GM18909 (cell line): ENCODE measurements around the gene SPTB.

Experiments used
- ATAC-seq: cut with Tn5 transposase; IDR thresholded peaks from one replicate; pipeline ENCODE4 v1.9.1; 2021; ENCODE audit warnings: mild to moderate bottlenecking; ENCODE audit not compliant: unreplicated experiment, poor library complexity

The SPTB gene

DNA sequence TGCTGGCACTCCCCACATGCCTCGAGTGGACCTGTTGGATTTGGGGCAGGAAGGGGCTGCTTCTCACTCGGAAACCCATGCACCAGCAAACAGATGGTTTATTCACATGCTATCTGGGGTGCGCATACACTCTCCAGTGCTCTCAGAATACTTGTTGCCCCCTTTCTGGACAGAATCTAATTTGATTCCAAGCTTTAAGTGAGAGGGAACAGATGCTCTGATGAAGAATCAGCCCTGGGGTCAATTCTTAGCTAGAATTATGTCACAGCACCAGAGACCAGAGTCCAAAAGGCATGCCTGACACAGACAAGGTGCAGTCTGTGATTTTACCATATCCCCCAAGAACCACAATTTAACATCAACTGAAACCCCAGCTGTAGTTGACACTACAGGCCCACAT, 83.8 kb downstream of the SPTB start:
- ATAC-seq: no peak

GRCh38 chr14:64795211-64795610, 84.5 kb downstream of the SPTB start:
- no peak for ATAC-seq

DNA sequence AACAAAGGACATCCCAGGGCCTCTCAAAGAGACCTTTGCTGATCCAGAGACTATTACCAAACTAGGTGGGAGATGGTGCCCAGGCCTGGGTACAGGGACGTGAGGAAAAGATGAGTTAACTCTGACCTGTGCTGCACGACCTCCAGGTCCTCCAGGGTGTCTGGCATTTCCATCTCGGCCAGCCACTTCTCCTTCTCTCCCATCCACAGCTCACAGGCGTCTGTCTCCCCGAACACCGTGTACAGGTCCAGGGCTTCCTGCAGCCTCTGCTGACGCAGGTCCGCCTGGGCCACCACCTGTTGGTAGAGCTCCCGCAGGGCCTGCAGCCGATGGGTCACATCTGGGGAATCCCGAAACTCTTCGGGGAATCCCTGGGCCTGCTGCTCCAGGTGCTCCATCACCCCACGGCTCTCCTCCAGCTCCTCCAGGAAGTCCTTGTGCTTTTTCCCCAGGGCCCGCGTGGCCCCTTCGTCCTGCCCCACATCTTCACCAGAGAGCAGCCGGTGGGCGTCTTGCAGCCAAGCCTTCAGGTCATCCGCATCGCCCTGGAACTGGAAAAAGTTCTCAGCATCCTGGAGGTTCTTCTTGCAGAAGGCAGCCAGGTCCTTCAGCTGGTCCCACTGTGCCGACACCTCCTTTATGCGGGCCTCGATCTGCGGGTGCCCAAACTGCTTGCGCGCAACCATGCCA, 86.7 kb downstream of the SPTB start:
- ATAC-seq: no peak

DNA sequence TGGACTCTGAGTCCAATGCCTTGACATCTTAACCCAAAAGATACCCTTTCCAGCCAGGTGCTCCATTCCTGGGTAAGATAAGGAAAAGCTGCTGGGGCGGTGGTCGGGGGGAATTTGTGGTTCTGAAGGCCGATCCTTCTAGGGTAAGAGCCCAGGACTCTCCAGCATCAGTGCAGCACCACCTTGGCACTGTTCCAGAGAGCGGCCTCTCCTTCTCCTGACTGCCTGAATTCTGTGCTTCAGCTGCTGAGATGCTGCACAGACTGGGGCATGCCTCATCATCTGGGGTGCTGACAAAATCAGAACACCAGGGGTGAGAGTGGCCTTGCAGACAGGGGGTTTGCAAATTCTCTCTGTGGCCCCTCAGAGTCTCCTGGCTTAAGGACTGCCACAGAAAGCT, 87.5 kb downstream of the SPTB start:
- no peak for ATAC-seq

GRCh38 chr14:64790478-64790877, 89.2 kb downstream of the SPTB start:
- ATAC-seq: no peak

DNA sequence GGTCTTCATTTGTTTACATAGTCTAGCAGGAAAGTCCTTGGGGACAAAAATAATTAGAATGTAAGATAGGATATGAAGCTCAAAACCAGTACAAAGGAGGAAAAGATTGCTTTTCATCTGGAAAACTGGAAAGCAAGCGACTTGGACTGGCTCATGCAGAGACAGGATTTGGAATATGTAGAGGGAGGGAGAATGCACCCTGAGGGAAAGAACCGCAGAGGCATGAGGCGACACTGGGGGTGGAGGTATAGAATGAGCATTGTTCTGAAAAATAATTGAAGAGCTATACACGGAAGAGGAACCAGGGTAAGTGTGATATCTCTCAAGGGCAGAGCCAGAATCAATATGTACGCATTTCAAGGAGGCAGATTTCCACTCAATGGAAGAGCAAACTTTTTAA, 90.0 kb downstream of the SPTB start:
- ATAC-seq: no peak

- no peak for ATAC-seq
Observed at GRCh38 chr14:64788706-64789105, 91.0 kb downstream of the SPTB start.

GRCh38 chr14:64787619-64788018, 92.1 kb downstream of the SPTB start:
- no peak for ATAC-seq

GRCh38 chr14:64786296-64787149, 93.2 kb downstream of the SPTB start:
- no peak for ATAC-seq

DNA sequence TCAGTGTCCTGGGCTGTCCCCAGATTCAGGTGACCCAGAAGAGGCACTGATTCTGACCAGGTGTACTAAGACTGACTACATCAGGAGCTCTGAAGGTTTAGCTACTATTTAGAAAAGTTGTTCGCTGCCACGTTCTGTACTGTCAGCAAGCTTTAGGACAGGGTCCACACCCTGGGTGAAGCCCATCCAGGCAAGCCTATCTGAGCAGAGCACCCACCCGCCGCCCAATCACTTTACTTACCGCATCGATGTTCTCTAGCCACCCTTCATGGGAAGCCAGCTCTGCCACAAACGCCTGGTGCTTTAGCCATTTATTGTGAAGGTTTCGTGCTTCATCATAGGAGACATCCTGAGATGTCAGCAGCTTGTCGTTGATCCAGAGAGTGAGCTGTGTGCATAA, 95.7 kb downstream of the SPTB start:
- ATAC-seq: no peak

GRCh38 chr14:64782196-64782595, 97.5 kb downstream of the SPTB start:
- no peak for ATAC-seq

GRCh38 chr14:64779472-64779871, 100.2 kb downstream of the SPTB start:
- no peak for ATAC-seq

- no peak for ATAC-seq
Observed at GRCh38 chr14:64778104-64778754, 101.5 kb downstream of the SPTB start.

GRCh38 chr14:64777461-64777860, 102.2 kb downstream of the SPTB start:
- no peak for ATAC-seq

- no peak for ATAC-seq
Observed at GRCh38 chr14:64775081-64775777, 104.5 kb downstream of the SPTB start.

- no peak for ATAC-seq
Observed at GRCh38 chr14:64774272-64774671, 105.4 kb downstream of the SPTB start.

- ATAC-seq: no peak
Observed at GRCh38 chr14:64773577-64773976, 106.1 kb downstream of the SPTB start.

- no peak for ATAC-seq
Observed at GRCh38 chr14:64773046-64773445, 106.7 kb downstream of the SPTB start.

GRCh38 chr14:64772397-64772950, 107.2 kb downstream of the SPTB start:
- ATAC-seq: no peak

GRCh38 chr14:64771161-64771560, 108.5 kb downstream of the SPTB start:
- ATAC-seq: no peak
